HG03378 (cell line): ENCODE measurements around the gene C3orf20.
"Not testable (repeated sequence)": the region's sequence is repeated elsewhere in the genome, so short reads cannot be mapped to it uniquely, and the experiment has no call there.

ENCODE experiments used
- ATAC-seq: cut with Tn5 transposase; IDR thresholded peaks from one replicate; pipeline ENCODE4 v1.9.1; 2021; ENCODE audit warnings: mild to moderate bottlenecking, moderate library complexity; ENCODE audit not compliant: unreplicated experiment

C3orf20 gene

GRCh38 chr3:14793858-14794234 is 118.9 kb downstream of the C3orf20 start:
- no peak for ATAC-seq

- no peak for ATAC-seq
Measured at GRCh38 chr3:14794435-14794834, 119.5 kb downstream of the C3orf20 start.

- ATAC-seq: no peak
Measured at GRCh38 chr3:14795996-14796395, 121.1 kb downstream of the C3orf20 start.

- ATAC-seq: no peak
Measured at GRCh38 chr3:14796403-14797077, 121.6 kb downstream of the C3orf20 start.

- no peak for ATAC-seq
Measured at GRCh38 chr3:14797731-14798130, 122.8 kb downstream of the C3orf20 start.

- ATAC-seq: no peak
Measured at GRCh38 chr3:14798231-14798630, 123.3 kb downstream of the C3orf20 start.

- ATAC-seq: no peak
Measured at GRCh38 chr3:14799146-14799545, 124.2 kb downstream of the C3orf20 start.

- no peak for ATAC-seq
Measured at GRCh38 chr3:14801031-14801430, 126.1 kb downstream of the C3orf20 start.

- ATAC-seq: no peak
Measured at GRCh38 chr3:14801668-14802380, 126.9 kb downstream of the C3orf20 start.

- no peak for ATAC-seq
Measured at GRCh38 chr3:14802381-14802731, 127.4 kb downstream of the C3orf20 start.

GRCh38 chr3:14803101-14803980 is 128.4 kb downstream of the C3orf20 start:
- ATAC-seq: no peak

GRCh38 chr3:14803981-14804834 is 129.3 kb downstream of the C3orf20 start:
- ATAC-seq: no peak

GRCh38 chr3:14804835-14805780 is 130.2 kb downstream of the C3orf20 start:
- no peak for ATAC-seq

- ATAC-seq: no peak
Measured at GRCh38 chr3:14805961-14806537, 131.1 kb downstream of the C3orf20 start.

GRCh38 chr3:14806641-14807263 is 131.8 kb downstream of the C3orf20 start:
- no peak for ATAC-seq

- no peak for ATAC-seq
Measured at GRCh38 chr3:14808025-14808424, 133.1 kb downstream of the C3orf20 start.

GRCh38 chr3:14808502-14809266 is 133.7 kb downstream of the C3orf20 start:
- no peak for ATAC-seq

GRCh38 chr3:14809611-14810010 is 134.7 kb downstream of the C3orf20 start:
- not testable (repeated sequence) for ATAC-seq
